ENCODE measurements around the gene PHGDH.
"Not testable (repeated sequence)": the region's sequence is repeated elsewhere in the genome, so short reads cannot be mapped to it uniquely, and the experiment has no call there.

The PHGDH gene

DNA sequence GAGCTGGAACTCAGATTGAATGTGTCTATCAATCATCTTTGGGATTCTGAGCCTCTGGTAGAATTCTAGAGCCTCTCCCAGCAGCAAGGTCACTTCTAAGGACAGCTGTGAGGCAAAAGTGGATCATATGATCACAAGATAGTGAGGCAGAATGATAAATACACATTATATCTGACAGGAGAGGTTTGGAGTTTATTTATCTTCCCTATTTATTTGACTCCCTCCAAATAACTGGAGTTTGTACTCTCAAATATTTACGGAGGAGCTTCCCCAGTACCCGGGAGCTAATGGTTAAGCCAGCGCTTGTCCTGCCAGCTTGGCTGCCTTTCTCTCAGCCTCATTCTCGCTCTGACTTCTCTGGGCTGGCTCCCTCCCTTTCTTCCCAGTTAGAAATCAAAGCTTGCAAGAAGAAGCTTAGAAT is 54.6 kb downstream of the PHGDH start:
- DNase-seq (ENCODE audit: low read depth), result no peak

DNA sequence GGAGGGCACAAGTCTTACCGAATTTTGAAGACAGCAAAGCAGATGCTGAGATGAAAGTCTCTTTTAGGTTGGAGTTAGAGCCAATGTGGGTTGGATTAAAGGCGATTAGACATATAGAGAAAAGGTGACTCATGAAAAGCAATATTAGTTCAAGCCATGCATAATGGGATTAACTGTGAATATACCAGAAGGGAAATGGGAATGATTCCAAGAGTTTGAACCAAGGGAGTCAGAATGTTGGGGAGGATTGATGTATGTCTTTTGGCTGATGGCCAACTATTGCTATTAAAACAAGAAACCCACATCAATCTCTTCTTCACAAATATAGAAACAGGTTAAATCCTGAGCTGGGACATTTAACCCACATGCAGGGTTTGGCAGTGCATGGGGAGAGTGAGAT is 55.8 kb downstream of the PHGDH start:
- no peak for DNase-seq (ENCODE audit: low read depth)

DNA sequence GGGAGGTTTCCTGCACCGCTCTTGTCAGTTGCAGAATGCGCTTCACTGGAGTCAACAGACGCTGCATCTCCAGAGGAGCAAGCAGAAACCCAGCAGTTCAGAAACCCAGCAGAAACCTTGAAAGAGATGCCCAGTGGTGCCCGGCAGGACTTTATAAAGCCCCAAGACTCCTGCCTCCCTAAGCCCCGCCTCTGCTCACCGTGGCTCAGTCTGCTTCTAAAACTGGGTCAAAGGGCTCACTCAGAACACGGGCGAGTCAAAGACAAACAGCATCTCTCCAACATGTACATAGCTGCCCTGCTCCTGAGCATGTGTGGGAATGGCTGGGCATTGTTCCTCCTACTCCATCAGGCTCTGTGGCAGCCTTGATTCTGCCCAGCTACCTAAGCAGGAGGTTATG is 57.0 kb downstream of the PHGDH start, which contains the start of gene HMGCS2:
Gene HMGCS2 (minus strand): TSS at position 128 of the 400 bp plus-strand sequence. CDS start 61 bp downstream, at position 67.
- DNase-seq (ENCODE audit: low read depth), result no peak

DNA sequence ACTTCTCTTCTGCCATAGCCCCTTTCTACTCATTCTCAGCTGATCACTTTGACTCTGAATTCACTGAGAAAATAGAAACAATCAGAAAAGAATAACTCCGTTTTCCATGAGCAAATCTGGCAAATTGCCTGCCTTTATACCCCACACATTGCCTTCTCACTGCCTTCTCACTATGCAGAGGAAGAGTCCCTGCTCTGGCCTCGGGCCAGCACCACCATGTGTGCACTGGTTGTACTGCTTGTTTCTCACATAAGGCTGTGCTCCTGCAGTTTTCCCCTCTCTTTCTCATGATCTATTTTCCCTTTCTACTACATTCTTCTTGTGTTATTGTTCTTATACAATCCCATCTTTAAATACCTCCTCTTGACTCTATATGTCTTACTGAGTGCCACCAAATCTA is 59.3 kb downstream of the PHGDH start:
- DNase-seq (ENCODE audit: low read depth), result no peak

DNA sequence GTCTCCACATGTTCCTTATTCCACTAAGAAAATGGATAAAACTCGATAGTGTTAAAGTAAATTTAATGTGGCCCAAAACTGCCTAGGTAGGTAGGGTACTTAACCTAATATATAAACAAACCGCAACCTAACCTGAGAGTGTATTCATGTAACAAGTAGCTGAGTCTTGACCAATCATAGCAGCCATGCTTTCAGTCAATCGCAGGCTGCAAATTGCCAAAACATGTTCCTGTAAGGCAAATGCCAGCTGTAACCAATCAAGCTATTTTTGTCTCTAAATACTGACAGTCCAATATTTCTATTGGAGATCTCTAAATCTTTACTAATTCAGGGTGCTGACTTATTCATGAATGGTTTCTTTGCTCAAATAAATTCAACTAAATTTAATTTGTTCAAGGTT is 60.0 kb downstream of the PHGDH start:
- no peak for DNase-seq (ENCODE audit: low read depth)

DNA sequence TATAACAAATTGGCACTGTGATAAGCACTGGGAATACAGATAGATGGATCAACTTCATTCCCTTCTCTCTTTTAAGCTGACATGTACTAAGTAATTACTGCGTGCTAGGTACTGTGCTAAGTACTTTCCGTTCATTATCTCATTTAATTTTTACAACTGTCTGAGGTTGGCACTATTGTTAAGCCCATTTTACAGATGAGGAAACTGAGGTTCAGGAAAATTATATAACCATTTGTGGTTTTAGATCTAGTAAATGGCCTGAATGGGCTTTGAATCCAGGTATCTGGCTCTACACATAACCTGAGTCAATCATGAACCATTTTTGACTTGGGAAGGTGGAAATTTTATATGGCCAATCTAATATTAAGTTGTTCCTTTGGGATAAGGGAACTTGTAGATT is 60.6 kb downstream of the PHGDH start:
- DNase-seq (ENCODE audit: low read depth), result no peak

DNA sequence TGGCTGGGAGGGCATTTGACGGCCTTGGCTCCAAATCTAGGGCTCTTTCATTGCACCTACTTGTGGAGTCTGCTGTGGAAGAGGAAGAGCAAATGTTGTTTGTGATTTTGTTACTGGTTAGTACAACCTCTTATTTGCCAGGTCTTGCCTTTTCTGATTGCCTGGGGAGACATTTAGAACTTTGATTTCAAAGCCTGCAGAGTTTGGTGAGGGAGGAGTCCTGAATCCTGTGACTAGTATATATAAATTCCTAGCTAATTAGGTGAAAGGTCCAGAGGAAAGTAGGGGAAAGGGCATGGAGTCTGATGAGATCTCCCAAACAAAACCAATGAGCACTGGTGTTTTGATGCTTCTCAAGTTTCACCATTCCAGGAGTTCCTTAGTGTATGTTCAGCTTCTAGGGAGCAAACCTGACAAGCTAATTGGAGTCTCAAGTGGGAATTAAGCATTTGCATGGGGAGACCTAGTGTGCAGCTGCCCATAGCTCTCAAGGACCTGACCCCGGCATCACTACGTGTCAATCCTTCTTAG is 62.0 kb downstream of the PHGDH start:
- no peak for DNase-seq (ENCODE audit: low read depth)

DNA sequence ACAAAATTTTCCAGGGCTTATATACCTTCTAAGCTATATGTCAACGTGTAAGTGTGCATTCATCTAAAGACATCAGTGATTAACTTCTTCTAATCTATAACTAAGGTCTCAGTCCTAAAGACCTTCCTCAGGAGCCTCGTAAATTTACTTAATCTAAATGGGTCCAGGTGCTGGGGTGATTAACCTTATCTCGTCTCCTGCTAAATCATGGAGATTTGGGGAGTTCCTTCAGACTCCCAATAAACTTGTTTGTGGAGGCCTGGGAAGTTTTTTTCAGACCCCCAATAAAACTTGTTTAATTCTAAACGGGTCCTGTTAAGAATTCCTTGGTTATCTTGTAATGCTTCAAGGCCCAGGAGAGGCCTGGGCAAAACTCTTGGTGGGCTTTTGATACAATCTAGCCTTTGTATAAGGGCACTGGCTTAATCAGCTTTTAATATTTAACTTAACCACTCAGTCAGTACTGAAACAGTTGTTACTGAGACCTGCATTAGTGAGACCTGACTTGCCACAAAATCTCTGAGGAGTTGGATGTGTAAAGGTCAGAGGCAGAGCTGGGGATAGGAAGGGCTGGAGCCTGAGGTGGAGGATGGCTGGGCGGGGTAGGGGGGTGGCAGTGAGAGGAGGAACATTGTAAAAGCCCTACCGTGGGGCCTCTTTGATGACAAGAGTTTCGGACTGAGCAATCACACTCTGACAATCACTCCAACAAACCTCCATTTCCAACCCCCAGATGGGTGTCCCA is 63.2 kb downstream of the PHGDH start:
- no peak for DNase-seq (ENCODE audit: low read depth)

DNA sequence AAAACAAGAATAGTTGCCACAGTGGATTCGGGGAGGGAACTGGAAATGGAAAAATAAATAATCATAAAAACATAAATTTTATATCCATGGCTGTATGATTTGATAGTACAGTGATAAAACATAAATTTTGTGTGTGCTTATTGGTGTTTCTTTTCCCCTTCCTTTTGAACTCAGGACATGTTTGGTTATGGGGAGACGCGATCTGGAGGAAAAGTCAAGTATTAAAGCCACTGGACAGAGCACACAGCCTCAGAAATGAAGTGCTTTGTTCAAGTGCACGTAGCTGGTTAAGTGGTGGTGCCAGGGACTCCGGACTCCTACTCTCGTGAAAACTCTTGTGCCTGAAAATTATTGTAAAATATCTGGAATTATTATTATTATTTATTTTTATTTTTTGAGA is 66.6 kb downstream of the PHGDH start:
- no peak for DNase-seq (ENCODE audit: low read depth)

DNA sequence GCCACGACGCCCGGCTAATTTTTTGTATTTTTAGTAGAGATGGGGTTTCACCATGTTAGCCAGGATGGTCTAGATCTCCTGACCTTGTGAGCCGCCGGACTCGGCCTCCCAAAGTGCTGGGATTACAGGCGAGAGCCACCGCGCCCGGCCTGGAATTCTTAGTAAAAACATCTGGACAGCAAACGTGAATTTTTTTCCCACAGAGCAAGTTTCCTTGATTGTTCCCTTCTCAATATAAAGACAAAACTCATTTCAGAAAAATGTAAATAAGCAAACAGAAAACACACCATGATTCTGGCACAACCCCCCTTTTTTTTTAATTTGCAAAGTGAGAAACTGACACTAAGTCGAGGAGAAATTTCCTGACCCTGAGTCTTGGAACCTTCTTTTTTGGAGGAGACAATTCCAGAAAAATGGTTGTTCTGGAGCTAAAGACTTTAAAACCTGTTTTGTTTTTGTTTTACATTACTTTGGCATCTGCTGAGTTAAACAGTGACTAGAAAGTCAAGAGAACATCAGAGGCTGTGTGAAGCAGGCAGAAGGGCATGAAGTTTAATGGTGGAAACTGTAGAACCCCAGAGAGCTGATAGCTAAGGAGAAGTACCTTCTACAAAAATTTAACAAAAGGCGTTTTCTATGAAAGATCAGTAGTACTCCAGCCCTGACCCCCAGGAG is 67.3 kb downstream of the PHGDH start:
- no peak for DNase-seq (ENCODE audit: low read depth)

DNA sequence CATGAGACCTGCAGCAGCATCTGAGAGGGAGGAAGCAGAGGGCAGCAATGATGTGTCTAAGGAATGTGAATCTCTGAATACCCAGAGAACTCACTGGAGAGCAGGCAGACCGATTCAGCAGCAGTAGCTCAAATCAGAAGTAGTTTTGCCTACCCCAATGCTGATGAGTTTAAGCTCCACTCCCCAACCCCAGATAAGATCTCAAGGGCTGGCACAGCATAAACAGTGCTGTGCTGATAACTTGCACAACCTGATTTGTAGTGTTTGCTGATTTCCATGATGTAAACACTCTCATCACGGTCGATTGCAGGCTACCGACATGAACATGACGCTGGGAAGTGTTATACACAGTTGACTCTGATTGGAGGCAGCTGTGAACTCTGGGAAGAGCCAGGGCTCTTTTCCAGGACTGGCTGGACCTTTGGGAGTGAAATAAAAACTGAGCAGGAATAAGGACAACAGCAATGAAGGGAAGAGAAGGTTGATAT is 68.2 kb downstream of the PHGDH start:
- no peak for DNase-seq (ENCODE audit: low read depth)

DNA sequence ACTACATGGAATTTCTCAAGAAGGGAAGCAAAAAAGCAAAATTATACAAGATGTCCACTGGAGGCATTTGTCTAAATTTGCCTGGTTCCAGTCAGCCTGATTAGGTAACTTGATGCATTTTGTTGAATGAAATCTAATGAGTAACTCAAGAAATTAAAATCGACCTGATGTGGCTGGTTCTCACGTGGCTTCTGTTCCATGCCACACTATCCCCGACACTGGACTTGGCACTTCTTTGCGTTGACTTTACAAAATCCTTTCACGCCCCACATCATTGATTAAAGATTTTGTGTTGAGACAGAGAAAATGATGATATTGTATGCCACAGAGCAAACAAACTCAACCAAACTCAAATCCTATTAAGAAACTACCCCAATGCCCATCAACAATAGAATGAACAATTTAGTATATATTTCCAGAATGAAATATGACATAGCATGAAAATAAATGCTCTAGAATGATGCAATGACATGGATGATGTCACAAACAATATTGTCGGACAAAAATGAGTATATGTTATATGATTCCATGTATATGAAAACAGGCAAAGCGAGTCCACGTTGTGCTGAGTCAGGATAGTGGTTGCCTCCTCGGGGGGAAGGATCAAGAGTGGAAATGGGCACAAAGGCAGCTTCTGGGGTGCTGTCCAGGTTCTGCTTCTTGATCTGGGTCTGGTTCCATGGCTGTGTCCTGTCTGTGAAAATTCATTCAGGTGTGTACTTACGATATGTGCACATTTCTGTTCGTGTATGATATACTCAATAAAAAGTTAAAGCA is 69.9 kb downstream of the PHGDH start:
- no peak for DNase-seq (ENCODE audit: low read depth)

DNA sequence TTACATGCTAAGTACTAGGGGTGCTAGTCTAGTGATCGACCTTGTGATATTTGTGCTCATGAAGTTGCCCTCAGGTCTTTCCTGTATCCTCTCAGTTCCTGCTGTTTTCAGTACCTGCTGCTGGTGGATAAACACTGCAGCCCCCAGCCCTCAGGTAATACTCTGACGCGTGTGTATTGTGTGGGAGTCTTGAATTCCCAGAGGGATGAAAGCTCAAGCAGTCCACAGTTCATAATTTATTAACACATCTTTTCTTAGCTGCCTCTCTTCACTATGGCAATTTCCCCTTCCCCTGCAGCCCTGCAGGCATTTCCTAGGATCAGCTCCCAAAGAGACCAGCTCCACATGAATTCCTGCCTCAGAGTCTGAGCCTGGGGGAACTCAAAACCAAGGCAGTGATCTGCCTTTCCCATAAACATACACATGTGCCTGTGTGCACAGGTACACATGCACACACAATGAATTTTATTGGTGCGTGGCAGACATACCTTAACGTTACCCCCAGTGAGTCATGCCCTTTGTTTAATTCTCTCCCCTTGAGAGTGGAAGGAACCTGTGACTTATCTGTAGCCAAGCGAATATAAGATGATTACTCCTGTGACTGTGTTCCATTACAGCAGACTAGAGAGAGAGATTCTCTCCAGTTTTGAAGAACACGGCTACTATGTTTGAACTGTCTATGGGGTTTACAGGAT is 71.0 kb downstream of the PHGDH start:
- DNase-seq (ENCODE audit: low read depth), result no peak

DNA sequence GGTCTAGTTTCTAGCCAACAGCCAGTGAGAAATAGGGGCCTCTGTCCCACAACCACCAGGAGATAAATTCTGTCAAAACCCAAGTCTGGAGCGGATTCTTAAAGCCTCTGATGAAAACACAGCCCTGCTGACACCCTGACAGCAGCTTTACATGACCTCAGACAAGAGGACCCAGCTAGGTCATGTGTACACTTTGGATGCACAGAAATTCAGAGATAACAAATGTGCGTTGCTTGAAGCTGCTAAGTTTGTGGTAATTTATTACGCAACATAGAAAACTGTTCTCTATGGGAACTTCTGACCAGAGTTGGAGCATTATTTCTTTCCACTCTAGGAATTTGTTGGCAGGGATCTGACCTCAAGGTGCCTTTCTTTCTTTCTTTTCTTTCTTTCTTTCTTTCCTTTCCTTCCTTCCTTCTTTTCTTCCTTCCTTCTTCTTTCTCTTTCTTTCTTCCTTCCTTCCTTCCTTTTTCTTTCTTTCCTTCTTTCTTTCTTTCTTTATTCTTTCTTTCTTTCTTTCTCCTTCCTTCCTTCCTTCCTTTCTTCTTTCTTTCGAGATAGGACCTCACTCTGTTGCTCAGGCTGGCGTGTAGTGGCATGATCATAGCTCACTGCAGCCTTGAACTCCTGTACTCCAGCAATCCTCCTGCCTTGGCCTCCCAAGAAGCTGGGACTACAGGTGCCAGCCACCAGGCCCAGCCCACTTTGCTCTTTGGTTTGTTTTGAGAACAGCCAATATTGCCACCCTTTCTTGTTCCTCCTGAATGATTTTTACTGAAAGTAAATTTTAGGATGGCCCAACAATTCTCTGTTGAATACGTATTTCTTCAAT is 71.8 kb downstream of the PHGDH start:
- no peak for DNase-seq (ENCODE audit: low read depth)

DNA sequence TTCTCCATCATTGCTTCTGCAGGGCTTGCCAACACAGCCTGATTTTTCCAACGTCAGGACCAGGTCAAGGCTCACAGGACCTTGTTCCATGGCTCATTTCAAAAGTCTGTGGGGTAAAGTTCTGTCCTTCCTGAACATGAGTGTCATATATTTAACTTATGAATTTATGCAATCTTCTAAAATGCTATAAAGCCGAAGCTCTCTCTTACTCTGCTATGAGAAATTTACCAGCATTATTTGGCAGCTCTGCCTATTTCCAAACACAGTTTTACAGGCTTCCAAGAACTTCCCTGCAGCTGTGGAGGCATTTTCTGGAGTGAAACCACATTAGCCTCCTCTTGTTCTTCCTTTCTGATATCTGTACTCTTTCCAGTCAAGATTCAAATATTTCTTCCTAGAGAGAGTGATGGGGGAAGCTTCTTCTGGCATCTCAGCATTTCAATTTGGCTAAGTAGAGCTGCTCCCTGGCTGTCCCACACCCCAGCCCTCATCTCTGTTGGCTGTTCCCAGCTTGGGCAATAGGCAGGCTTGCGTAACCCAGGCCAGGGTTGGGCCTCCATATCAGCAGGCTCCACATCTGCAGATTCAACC is 72.6 kb downstream of the PHGDH start:
- no peak for DNase-seq (ENCODE audit: low read depth)

DNA sequence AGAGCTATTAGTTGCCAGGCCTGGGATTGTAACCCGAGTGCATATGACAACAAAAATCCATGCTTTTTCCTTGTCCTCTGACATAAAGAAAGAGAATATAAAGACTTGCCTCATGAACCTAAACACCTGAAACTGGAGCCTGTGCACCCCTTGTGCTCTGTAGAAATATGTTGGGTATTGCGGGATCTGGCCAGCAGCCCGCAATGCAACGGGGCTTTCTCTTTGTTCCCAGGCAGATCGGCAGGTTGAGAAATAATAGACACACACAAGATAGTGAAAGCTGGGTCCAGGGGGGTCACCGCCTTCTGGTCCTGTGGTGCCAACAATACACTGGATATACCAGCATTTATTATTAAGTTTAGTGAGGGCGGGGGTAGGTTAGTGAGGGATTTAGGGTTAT is 74.3 kb downstream of the PHGDH start:
- DNase-seq (ENCODE audit: low read depth), result not testable (repeated sequence)

DNA sequence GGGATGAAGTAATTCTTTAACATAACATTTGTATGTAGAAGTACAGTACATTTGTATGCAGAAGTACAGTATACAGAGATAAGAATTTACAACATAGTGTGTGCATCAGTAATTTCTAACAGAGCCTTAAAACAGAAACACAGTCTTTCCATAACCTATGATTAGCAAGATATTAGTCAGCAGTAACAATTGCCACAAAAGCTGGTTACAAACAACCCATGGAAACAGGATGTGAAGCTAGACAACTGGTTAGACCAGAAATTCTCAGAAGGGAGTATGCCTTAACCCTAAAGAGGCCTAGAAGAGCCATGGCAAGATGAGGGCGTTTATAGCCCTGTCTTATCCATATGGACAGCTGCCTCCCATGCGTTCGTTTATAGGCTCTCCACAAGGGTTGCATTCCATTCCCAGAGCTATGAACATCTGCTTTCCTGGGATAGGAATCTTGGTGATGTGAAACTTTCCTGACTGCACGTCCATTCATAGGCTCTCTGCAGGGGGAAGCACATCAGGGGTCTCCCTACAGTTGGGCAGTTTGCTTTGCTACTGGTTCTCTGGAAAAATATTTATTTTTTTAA is 74.8 kb downstream of the PHGDH start:
- DNase-seq (ENCODE audit: low read depth), result not testable (repeated sequence)

DNA sequence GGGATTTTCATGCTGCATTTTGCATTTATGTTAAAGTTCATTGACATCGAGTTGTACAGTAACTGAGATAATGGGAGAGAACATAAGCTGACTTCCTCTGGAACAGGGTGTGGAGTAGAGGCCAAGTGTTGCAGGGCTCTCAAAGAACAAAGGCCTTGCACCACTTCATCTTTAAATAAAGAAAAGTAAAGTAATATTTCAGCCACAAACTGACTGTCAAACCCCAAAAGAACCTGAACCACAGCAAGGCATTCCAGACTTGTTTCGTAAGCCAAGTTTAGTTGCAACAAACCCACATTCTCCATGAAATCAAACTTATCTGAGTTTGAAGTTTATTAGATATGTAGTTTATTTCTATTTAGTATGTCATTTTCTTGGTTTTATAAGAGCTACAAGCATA is 76.0 kb downstream of the PHGDH start:
- DNase-seq (ENCODE audit: low read depth), result no peak

DNA sequence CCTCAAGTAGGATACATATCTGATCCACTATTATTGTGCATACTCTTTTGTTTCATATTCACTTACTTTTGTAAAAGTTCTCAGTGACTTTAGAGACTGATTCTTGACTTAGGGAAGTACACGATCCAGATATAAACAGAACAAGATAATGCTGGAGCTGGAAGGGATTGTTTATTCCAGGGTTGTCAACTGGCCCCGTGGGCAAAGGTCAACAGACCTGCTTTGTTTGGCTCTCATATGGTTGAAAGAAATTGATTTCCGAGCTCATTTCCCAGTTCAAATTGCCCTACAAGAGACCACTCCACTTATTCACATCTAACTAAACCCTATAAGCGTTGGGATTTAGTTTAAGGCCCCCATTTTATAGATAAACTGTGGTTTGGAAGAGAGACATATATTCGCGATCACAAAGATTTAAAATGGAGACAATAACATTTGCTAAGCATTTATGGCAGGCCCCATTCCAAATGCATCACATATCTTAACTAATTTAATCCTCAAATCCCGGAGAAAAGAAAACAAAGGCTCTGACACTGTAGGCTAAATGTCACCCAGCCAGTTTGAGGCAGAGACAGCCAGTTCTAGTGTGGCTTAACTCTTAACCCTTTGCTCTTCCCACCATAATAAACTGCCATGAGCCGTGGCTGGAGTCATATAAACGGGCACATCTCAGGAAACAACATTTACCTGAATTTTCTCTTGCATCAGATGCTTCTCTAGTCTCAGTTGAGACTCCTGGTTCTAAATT is 78.9 kb downstream of the PHGDH start:
- no peak for DNase-seq (ENCODE audit: low read depth)
